HUES48 (cell line): ENCODE results near the gene TLE5.
"Not testable (repeated sequence)": the region's sequence is repeated elsewhere in the genome, so short reads cannot be mapped to it uniquely, and the experiment has no call there.

ENCODE experiments used
- H3K27ac ChIP-seq: one replicate; pipeline ENCODE4 v1.7.0; 2013; ENCODE audit warnings: low read depth, low read length, inconsistent platforms
- H3K27me3 ChIP-seq: 2 replicates; pipeline ENCODE4 v1.6.1; 2013; ENCODE audit warnings: mild to moderate bottlenecking, low read length; ENCODE audit not compliant: control insufficient read depth, insufficient read depth
- H3K36me3 ChIP-seq: 2 replicates; pipeline ENCODE4 v1.6.1; 2013; ENCODE audit warnings: low read length; ENCODE audit not compliant: control insufficient read depth, insufficient read depth
- H3K4me1 ChIP-seq: 2 replicates; pipeline ENCODE4 v1.6.1; 2013; ENCODE audit warnings: mild to moderate bottlenecking, low read length; ENCODE audit not compliant: control insufficient read depth, insufficient read depth
- H3K4me3 ChIP-seq: 2 replicates; pipeline ENCODE4 v1.5.1; 2013; ENCODE audit warnings: mild to moderate bottlenecking, low read depth, low read length
- H3K9ac ChIP-seq: 2 replicates; pipeline ENCODE4 v1.6.1; 2013; ENCODE audit warnings: mild to moderate bottlenecking, low read depth, low read length, moderate library complexity
- H3K9me3 ChIP-seq: 2 replicates; pipeline ENCODE4 v1.6.1; 2013; ENCODE audit warnings: low read length; ENCODE audit not compliant: control insufficient read depth, insufficient read depth

Gene TLE5

GRCh38 chr19:3050016-3050415 is 12.3 kb downstream of the TLE5 start:
- not testable (repeated sequence) for H3K9ac ChIP-seq, H3K4me3 ChIP-seq, H3K27ac ChIP-seq, H3K27me3 ChIP-seq, H3K9me3 ChIP-seq
- peaks cover 17% of the 10 kb centered on the region for H3K36me3 ChIP-seq
- H3K4me1 ChIP-seq = peaks cover 20% of the 10 kb centered on the region

DNA sequence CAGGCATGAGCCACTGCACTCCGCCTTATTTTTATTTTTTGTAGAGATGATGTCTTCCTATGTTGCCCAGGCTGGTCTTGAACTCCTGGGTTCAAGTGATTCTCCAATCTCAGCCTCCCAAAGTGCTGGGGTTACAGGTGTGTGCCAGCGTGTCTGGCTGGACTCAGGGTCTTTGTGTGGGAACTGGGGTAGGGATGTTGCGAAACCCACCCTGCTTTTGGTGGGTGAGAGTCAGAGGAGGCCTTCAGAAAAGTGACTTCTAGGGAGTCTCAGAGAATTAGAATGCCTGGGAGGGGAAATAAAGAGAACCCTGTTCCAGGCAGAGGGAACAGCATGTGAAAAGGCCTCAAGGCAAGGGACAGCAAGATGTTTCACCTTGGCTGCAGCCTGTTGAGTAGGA is 13.2 kb downstream of the TLE5 start:
- H3K9ac ChIP-seq = no peak overlapping the region
- no peaks in the 10 kb centered on the region for H3K9me3 ChIP-seq

GRCh38 chr19:3048190-3048533 is 14.1 kb downstream of the TLE5 start:
- Histone ChIP-seq H3K27me3 (0 out of 2 replicates have a peak, but pooled peaks cover 5% of the 10 kb centered on the region), H3K9me3 (no peaks in the 10 kb centered on the region), H3K9ac (no peak overlapping the region), H3K36me3 (no peaks in the 10 kb centered on the region), H3K4me1 (peaks cover 6% of the 10 kb centered on the region), H3K27ac (no peak overlapping the region), H3K4me3 (no peak overlapping the region; the same call in 1 of the 2 replicates)

More for the DNA sequence above, 13.2 kb downstream of the TLE5 start:
- Histone ChIP-seq H3K27ac (no peak overlapping the region), H3K36me3 (peaks cover 7% of the 10 kb centered on the region), H3K4me1 (peaks cover 13% of the 10 kb centered on the region), H3K4me3 (no peak overlapping the region), H3K27me3 (0 out of 2 replicates have a peak, but pooled peaks cover 5% of the 10 kb centered on the region)

DNA sequence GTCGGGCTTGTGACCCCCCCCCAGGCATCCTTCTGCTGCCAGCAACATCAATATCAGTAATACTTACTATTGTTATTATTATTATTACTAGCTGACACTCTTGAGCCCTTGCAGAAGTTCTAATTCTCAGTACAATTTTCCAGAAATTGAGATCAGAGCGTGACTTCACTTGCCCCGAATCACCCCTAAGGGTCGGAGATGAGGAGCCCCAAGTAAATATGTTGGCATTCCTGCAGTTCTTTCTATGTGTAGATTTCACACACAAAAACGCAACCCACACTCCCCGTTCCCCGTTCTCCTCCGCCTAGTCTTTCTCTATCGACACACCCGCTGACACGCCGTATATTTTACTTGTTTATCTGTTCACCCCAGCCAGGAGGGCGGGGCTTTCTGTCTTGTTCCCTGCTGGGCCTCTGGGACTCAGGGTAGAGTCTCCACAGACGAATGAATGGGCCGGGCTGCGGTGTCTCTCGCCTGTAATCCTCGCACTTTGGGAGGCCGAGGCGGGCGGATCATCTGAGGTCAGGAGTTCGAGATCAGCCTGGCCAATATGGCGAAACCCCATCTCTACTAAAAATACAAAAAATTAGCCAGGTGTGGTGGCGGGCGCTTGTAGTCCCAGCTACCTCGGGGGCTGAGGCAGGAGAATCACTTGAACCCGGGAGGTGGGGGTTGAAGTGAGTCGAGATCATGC is 14.7 kb downstream of the TLE5 start:
- Histone ChIP-seq H3K4me3 (peak overlapping the region; percentile 60), H3K36me3 (no peaks in the 10 kb centered on the region), H3K9me3 (no peaks in the 10 kb centered on the region), H3K9ac (no peak overlapping the region), H3K27me3 (0 out of 2 replicates have a peak, but pooled peaks cover 5% of the 10 kb centered on the region), H3K27ac (peak overlapping the region; percentile 33), H3K4me1 (peaks cover 7% of the 10 kb centered on the region)

DNA sequence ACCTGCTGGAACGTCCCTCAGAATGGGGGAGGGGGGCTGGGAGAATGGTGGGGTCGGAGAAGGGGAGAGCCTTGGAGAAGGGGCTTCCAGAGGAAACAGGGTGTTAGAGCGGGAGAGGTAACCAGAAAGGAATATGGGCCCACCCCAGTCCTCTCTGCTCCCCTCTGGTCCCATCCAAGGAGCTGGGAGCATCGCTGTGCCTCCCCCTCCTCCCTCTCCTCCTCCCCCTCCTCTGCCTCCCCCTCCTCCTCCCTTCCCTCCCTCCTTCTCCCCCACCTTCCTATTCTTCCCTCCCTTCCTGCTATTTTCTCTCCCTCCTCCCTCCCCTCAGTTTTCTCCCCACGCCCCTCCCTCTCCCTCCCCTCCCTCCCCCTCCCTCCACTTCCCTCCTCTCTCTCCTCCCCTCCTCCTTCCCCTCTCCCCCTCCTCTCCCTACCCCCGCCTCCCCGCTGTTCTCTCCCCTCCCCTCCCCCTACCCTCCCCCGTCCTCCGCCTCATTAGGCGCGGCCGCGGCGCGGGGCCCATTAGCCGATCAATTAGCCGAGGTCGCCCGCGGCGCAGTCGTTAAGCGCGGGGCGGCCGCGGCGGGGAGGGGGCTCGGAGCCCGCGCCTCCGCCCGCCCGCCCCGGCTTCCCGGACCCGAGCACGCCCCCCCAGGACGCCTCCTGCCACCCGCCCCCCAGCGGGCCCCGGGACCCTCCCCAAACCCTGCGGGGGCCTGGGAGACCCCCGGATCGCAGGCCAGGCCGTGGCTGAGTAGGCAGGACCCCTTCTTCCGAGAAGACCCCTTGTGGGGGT is 15.4 kb downstream of the TLE5 start:
- Histone ChIP-seq H3K9me3 (no peaks in the 10 kb centered on the region), H3K36me3 (no peaks in the 10 kb centered on the region), H3K4me1 (peaks cover 10% of the 10 kb centered on the region), H3K27ac (peak overlapping the region; percentile 33), H3K27me3 (0 out of 2 replicates have a peak, but pooled peaks cover 5% of the 10 kb centered on the region), H3K9ac (no peak overlapping the region), H3K4me3 (peak overlapping the region; percentile 60)

GRCh38 chr19:3045885-3046697 is 16.2 kb downstream of the TLE5 start:
- peaks cover 10% of the 10 kb centered on the region for H3K4me1 ChIP-seq
- no peaks in the 10 kb centered on the region for H3K9me3 ChIP-seq
- H3K36me3 ChIP-seq = no peaks in the 10 kb centered on the region
- H3K4me3 ChIP-seq = peak overlapping the region; percentile 48
- no peak overlapping the region for H3K27ac ChIP-seq
- 0 out of 2 replicates have a peak, but pooled peaks cover 5% of the 10 kb centered on the region for H3K27me3 ChIP-seq
- no peak overlapping the region for H3K9ac ChIP-seq

- no peaks in the 10 kb centered on the region for H3K36me3 ChIP-seq
- H3K27ac ChIP-seq = no peak overlapping the region
- H3K27me3 ChIP-seq = 0 out of 2 replicates have a peak, but pooled peaks cover 5% of the 10 kb centered on the region
- no peaks in the 10 kb centered on the region for H3K9me3 ChIP-seq
- no peak overlapping the region for H3K4me3 ChIP-seq
- peaks cover 10% of the 10 kb centered on the region for H3K4me1 ChIP-seq
- H3K9ac ChIP-seq = no peak overlapping the region
Observed at GRCh38 chr19:3045191-3045590, 17.1 kb downstream of the TLE5 start.

- Histone ChIP-seq H3K27ac (no peak overlapping the region), H3K27me3 (0 out of 2 replicates have a peak, but pooled peaks cover 5% of the 10 kb centered on the region), H3K4me1 (peaks cover 10% of the 10 kb centered on the region), H3K9ac (no peak overlapping the region), H3K4me3 (peak overlapping the region; percentile 32; the same call in 1 of the 2 replicates), H3K9me3 (no peaks in the 10 kb centered on the region), H3K36me3 (no peaks in the 10 kb centered on the region)
Observed at GRCh38 chr19:3042621-3043267, 19.6 kb downstream of the TLE5 start.

- Histone ChIP-seq H3K27me3 (0 out of 2 replicates have a peak, but pooled peaks cover 5% of the 10 kb centered on the region), H3K9ac (no peak overlapping the region), H3K4me3 (peak overlapping the region; percentile 37), H3K9me3 (no peaks in the 10 kb centered on the region), H3K4me1 (peaks cover 10% of the 10 kb centered on the region), H3K27ac (no peak overlapping the region), H3K36me3 (no peaks in the 10 kb centered on the region)
Observed at GRCh38 chr19:3041761-3042620, 20.3 kb downstream of the TLE5 start.
